ENCODE data around the gene AXIN2. TPM values are rescaled to one million over a fixed set of nuclear protein-coding genes. Genes with fewer than 3 reads are reported as not detected.

The AXIN2 gene
- total and polyA plus RNA-seq, 2 donors, result 9.8 to 27.1 TPM

GRCh38 chr17:65595071-65595656 is 33.7 kb upstream of the AXIN2 start:
- H3K4me1 ChIP-seq (ENCODE audit: control insufficient read depth in 2 of 2, insufficient read depth in 2 of 2, low read length in 2 of 2), result peaks cover 14 to 40% of the 10 kb centered on the region in 2 donors
- 82% methylated on average over 4 of the region's 4 CpGs for WGBS
- peak overlapping the region in 1 of 2 donors; percentile 74 for H3K27ac ChIP-seq (ENCODE audit: low read depth in 1 of 2, low read length in 1 of 2)
- no peak for DNase-seq (ENCODE audit: low read depth in 6 of 9, low spot score in 9 of 9)
- no peaks in the 10 kb centered on the region for H3K36me3 ChIP-seq (ENCODE audit: control insufficient read depth in 2 of 2, insufficient read depth in 2 of 2, low read length in 1 of 2)
- peaks cover 0 to 3% of the 10 kb centered on the region in 2 donors for H3K9me3 ChIP-seq (ENCODE audit: control insufficient read depth in 2 of 2, insufficient read depth in 1 of 2, low read length in 1 of 2)
- H3K27me3 ChIP-seq (ENCODE audit: control insufficient read depth in 2 of 2, insufficient read depth in 1 of 2, low read length in 1 of 2), result no peaks in the 10 kb centered on the region
- no peak overlapping the region for H3K4me3 ChIP-seq (ENCODE audit: low read length in 2 of 2)

- Histone ChIP-seq H3K9me3 (ENCODE audit: control insufficient read depth in 2 of 2, insufficient read depth in 1 of 2, low read length in 1 of 2) (peaks cover 0 to 4% of the 10 kb centered on the region in 2 donors), H3K36me3 (ENCODE audit: control insufficient read depth in 2 of 2, insufficient read depth in 2 of 2, low read length in 1 of 2) (no peaks in the 10 kb centered on the region), H3K4me3 (ENCODE audit: low read length in 2 of 2) (peak overlapping the region; percentile 20 to 23), H3K27ac (ENCODE audit: low read depth in 1 of 2, low read length in 1 of 2) (peak overlapping the region; percentile 22 to 74), H3K4me1 (ENCODE audit: control insufficient read depth in 2 of 2, insufficient read depth in 2 of 2, low read length in 2 of 2) (peaks cover 14 to 40% of the 10 kb centered on the region in 2 donors), H3K27me3 (ENCODE audit: control insufficient read depth in 2 of 2, insufficient read depth in 1 of 2, low read length in 1 of 2) (no peaks in the 10 kb centered on the region)
- WGBS, result 18% methylated on average over 18 of the region's 18 CpGs
- DNase-seq (ENCODE audit: low read depth in 6 of 9, low spot score in 9 of 9), result peak in 3 of 9 donors; percentile 26 to 69 (median 41)
These were observed 32.7 kb upstream of the AXIN2 start for GRCh38 chr17:65593855-65594845.

- Histone ChIP-seq H3K27ac (ENCODE audit: low read depth in 1 of 2, low read length in 1 of 2) (no peak overlapping the region), H3K4me3 (ENCODE audit: low read length in 2 of 2) (peak overlapping the region; percentile 20 to 23), H3K4me1 (ENCODE audit: control insufficient read depth in 2 of 2, insufficient read depth in 2 of 2, low read length in 2 of 2) (peaks cover 14 to 41% of the 10 kb centered on the region in 2 donors), H3K9me3 (ENCODE audit: control insufficient read depth in 2 of 2, insufficient read depth in 1 of 2, low read length in 1 of 2) (peaks cover 0 to 4% of the 10 kb centered on the region in 2 donors), H3K36me3 (ENCODE audit: control insufficient read depth in 2 of 2, insufficient read depth in 2 of 2, low read length in 1 of 2) (no peaks in the 10 kb centered on the region), H3K27me3 (ENCODE audit: control insufficient read depth in 2 of 2, insufficient read depth in 1 of 2, low read length in 1 of 2) (no peaks in the 10 kb centered on the region)
- 47% methylated on average over 19 of the region's 19 CpGs for WGBS
- DNase-seq (ENCODE audit: low read depth in 6 of 9, low spot score in 9 of 9), result peak in 6 of 9 donors; percentile 25 to 75 (median 51)
These were observed 31.8 kb upstream of the AXIN2 start for GRCh38 chr17:65593092-65593854.

GRCh38 chr17:65592125-65592965 is 30.9 kb upstream of the AXIN2 start:
- no peak for DNase-seq (ENCODE audit: low read depth in 6 of 9, low spot score in 9 of 9)
- Histone ChIP-seq H3K4me3 (ENCODE audit: low read length in 2 of 2) (no peak overlapping the region), H3K9me3 (ENCODE audit: control insufficient read depth in 2 of 2, insufficient read depth in 1 of 2, low read length in 1 of 2) (peaks cover 0 to 4% of the 10 kb centered on the region in 2 donors), H3K4me1 (ENCODE audit: control insufficient read depth in 2 of 2, insufficient read depth in 2 of 2, low read length in 2 of 2) (peaks cover 20 to 51% of the 10 kb centered on the region in 2 donors), H3K27me3 (ENCODE audit: control insufficient read depth in 2 of 2, insufficient read depth in 1 of 2, low read length in 1 of 2) (no peaks in the 10 kb centered on the region), H3K36me3 (ENCODE audit: control insufficient read depth in 2 of 2, insufficient read depth in 2 of 2, low read length in 1 of 2) (no peaks in the 10 kb centered on the region), H3K27ac (ENCODE audit: low read depth in 1 of 2, low read length in 1 of 2) (no peak overlapping the region)
- WGBS, result 93% methylated on average over 7 of the region's 7 CpGs

GRCh38 chr17:65589321-65589720 is 27.9 kb upstream of the AXIN2 start:
- H3K9me3 ChIP-seq (ENCODE audit: control insufficient read depth in 2 of 2, insufficient read depth in 1 of 2, low read length in 1 of 2), result peaks cover 0 to 12% of the 10 kb centered on the region in 2 donors
- 97% methylated on average over 5 of the region's 5 CpGs for WGBS
- H3K27ac ChIP-seq (ENCODE audit: low read depth in 1 of 2, low read length in 1 of 2), result no peak overlapping the region
- peaks cover 23 to 43% of the 10 kb centered on the region in 2 donors for H3K4me1 ChIP-seq (ENCODE audit: control insufficient read depth in 2 of 2, insufficient read depth in 2 of 2, low read length in 2 of 2)
- DNase-seq (ENCODE audit: low read depth in 6 of 9, low spot score in 9 of 9), result no peak
- H3K27me3 ChIP-seq (ENCODE audit: control insufficient read depth in 2 of 2, insufficient read depth in 1 of 2, low read length in 1 of 2), result no peaks in the 10 kb centered on the region
- H3K36me3 ChIP-seq (ENCODE audit: control insufficient read depth in 2 of 2, insufficient read depth in 2 of 2, low read length in 1 of 2), result no peaks in the 10 kb centered on the region
- no peak overlapping the region for H3K4me3 ChIP-seq (ENCODE audit: low read length in 2 of 2)

GRCh38 chr17:65588181-65588808 is 26.8 kb upstream of the AXIN2 start:
- H3K9me3 ChIP-seq (ENCODE audit: control insufficient read depth in 2 of 2, insufficient read depth in 1 of 2, low read length in 1 of 2), result peaks cover 0 to 12% of the 10 kb centered on the region in 2 donors
- H3K27ac ChIP-seq (ENCODE audit: low read depth in 1 of 2, low read length in 1 of 2), result no peak overlapping the region
- H3K4me1 ChIP-seq (ENCODE audit: control insufficient read depth in 2 of 2, insufficient read depth in 2 of 2, low read length in 2 of 2), result peaks cover 17 to 39% of the 10 kb centered on the region in 2 donors
- no peak overlapping the region for H3K4me3 ChIP-seq (ENCODE audit: low read length in 2 of 2)
- no peaks in the 10 kb centered on the region for H3K36me3 ChIP-seq (ENCODE audit: control insufficient read depth in 2 of 2, insufficient read depth in 2 of 2, low read length in 1 of 2)
- no peak for DNase-seq (ENCODE audit: low read depth in 6 of 9, low spot score in 9 of 9)
- H3K27me3 ChIP-seq (ENCODE audit: control insufficient read depth in 2 of 2, insufficient read depth in 1 of 2, low read length in 1 of 2), result no peaks in the 10 kb centered on the region
- 95% methylated on average over 9 of the region's 9 CpGs for WGBS

GRCh38 chr17:65587534-65588180 is 26.2 kb upstream of the AXIN2 start:
- Histone ChIP-seq H3K4me1 (ENCODE audit: control insufficient read depth in 2 of 2, insufficient read depth in 2 of 2, low read length in 2 of 2) (peaks cover 11 to 32% of the 10 kb centered on the region in 2 donors), H3K9me3 (ENCODE audit: control insufficient read depth in 2 of 2, insufficient read depth in 1 of 2, low read length in 1 of 2) (peaks cover 0 to 12% of the 10 kb centered on the region in 2 donors), H3K27me3 (ENCODE audit: control insufficient read depth in 2 of 2, insufficient read depth in 1 of 2, low read length in 1 of 2) (no peaks in the 10 kb centered on the region), H3K4me3 (ENCODE audit: low read length in 2 of 2) (no peak overlapping the region), H3K27ac (ENCODE audit: low read depth in 1 of 2, low read length in 1 of 2) (peak overlapping the region; percentile 20 to 74), H3K36me3 (ENCODE audit: control insufficient read depth in 2 of 2, insufficient read depth in 2 of 2, low read length in 1 of 2) (no peaks in the 10 kb centered on the region)
- WGBS, result 86% methylated on average over 10 of the region's 10 CpGs
- DNase-seq (ENCODE audit: low read depth in 6 of 9, low spot score in 9 of 9), result peak in 7 of 9 donors; percentile 38 to 81 (median 61)

Data from thymus (tissue), 11 donors.